Stimulated activated CD4-positive, alpha-beta T cell treated with anti-CD3 and anti-CD28 coated beads, Interleukin-4, amount 100 ng/mL, for 4 hours (primary cell): ENCODE measurements around the gene SLC27A3.
A peak's percentile ranks its signal among the peaks of the same experiment; 100 is the strongest.
"Not testable (repeated sequence)": the region's sequence is repeated elsewhere in the genome, so short reads cannot be mapped to it uniquely, and the experiment has no call there.

Experiments used
- DNase-seq, 2 experiments: peaks; one replicate each; pipeline ENCODE4 v3.0.0-alpha.2; 2020

SLC27A3 gene

DNA sequence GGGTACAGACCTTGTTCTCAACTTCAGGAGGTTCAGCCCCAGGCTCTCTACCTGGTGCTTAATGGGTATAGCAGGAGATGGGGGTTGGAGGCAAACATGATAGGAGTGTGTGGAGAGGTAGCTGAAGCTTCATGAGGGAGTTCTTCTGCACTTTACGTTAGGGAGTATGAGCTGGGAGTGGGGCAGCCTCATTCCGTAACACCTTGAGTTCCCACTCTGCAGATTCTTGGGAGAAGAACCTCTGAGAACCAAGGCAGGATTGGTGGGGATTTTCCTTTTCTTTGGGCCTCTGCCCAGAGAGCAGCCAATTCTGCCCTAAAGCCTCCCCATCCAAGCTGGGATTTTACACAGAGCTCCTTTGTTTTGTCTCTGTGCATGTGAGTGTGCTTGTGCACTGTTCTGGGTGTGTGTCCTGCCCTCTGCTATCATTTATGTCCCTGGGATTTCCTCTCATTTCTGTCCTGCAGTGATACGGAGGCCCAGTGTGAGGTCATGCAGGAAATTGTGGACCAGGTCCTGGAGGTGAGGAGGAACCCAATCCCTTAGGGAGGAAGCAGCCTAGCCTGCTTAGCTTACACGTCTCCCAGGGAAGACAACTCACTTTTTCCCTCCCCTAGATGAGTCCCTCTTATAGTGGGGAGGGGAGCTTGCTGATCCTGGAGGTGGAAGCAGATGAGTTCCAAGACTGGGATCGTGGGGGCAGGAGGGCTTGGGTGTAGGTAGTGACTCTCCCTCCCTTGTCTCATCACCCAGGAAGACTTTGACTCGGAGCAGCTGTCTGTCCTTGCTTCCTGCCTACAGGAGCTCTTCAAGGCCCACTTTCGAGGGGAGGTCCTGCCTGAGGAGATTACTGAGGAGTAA, 11.6 kb upstream of the SLC27A3 start:
- DNase-seq: no peak

DNA sequence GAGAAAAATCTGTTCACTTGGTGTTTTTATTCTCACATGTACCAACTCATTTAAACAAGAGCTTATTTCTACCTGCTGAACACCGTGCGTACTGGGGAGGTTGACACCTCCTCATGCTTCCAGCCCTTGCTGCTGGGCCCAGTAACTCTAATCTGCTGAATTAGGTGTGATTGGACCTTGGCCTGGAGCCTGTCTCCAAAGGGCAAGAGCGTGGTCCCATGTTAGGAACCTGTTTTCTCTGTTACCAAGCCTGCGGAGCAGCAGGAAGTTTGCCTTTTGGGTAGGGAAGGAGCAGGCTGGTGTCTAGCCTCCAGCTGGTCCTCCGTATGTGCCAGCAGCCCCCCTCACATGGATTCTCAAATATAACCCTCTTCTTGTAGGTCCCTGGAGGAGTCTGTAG, 10.9 kb upstream of the SLC27A3 start:
- no peak for DNase-seq

DNA sequence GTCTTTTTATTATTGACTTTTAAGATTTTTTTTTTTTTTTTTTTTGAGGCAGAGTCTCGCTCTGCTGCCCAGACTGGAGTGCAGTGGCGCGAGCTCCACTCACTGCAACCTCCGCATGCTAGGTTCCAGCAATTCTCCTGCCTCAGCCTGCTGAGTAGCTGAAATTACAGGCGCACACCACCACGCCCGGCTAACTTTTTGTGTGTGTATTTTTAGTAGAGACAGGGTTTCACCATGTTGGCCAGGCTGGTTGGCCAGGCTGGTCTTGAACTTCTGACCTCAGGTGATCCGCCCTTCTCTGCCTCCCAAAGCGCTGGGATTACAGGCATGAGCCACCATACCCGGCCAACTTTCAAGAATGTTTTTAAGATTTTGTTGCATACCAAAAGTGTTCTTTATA, 8.5 kb upstream of the SLC27A3 start:
- DNase-seq: not testable (repeated sequence)

DNA sequence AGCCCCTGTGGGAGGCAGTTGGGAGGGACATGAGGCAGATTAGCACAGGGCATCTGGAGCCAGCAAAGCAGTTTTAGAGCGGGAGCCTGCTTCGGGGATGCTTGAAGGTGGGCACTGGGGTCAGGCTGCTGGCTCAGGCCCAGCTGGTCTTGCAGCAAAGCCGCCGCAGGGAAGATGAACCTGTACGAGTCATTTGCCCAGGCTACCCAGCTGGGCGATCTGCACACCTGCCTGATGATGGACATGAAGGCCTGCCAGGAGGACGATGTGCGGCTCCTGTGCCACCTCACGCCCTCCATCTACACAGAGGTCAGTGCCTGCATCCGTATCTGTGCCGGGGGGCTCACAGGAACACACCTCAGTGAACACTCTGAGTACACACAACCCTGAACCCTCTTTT, 7.7 kb upstream of the SLC27A3 start:
- no peak for DNase-seq

DNA sequence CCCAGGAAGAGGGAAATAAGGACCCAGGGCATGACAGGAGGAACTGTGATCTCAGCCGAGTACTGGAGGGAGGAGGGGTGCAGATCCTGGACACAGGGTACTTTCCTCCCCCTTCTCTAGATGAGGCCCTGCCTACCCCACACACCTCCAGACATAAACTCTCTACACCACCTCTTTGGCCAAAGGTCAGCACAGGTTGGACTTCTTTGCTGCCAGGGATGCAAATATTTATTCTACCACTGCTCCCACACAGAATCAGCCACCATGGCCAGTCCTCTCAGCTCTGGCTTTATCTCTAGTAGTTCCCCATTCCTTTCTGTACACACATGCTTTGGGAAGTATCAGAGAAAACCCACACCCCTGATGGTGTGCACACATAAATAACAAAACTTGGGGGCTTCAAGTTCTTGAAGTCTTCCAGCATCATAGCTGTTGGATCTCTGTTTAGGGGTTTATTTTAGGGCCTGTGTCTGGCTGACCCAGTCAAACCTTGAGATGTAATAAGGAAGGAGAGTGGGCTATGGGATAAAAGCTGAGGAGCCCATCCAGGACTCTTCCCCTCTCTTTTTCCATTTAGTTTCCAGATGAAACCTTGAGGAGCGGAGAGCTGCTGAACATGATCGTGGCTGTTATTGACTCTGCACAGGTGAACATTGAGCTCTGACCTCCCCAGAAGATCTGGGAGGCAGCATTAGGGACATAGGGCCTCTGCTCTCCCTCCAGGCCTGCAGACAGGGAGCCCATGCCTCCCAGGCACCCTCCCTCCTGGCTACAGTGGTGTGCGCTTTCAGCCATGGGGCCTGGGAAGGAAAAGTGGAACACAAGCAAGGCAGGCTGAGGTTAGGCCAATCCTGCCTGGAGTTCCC, 6.7 kb upstream of the SLC27A3 start:
- no peak for DNase-seq

DNA sequence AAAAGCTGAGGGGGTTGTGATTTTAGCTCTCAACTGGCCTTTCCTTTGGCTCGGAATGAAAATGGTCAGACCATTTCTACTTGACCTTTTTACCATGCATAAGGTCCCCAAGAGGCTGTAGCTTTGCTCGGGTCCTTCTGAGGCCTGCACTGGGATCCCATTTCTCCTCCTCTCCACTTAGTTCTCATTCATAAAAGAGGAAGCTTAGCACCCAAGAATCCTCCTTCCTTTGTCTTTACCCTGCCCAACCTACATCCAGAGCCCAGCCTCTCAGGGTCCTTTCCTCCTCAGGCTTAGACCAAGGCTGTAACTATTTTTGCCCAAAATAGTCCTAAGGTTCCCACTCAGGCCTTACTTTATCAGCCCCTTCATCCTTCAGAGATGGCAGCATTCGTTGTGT, 6.0 kb upstream of the SLC27A3 start:
- no peak for DNase-seq

DNA sequence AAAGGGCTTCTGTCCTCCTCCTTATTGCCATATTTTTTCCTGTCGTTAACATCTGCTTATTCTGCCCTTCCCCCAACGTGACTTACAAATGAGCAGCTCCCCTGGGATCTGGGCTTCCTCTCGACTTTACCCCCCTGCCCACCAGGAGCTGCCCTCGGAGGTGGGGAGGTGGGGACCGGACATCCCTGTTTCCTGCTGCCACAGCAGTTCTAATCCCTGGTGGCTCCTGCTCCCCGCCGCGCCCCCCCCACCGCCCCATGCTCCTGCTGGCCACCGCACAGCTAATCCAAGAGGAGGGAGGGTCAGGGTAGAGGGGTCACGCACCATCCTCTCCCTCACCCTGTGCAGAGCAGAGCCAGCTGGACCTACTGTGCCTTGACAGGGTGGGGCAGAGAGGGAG, 4.4 kb upstream of the SLC27A3 start:
- DNase-seq: no peak

DNA sequence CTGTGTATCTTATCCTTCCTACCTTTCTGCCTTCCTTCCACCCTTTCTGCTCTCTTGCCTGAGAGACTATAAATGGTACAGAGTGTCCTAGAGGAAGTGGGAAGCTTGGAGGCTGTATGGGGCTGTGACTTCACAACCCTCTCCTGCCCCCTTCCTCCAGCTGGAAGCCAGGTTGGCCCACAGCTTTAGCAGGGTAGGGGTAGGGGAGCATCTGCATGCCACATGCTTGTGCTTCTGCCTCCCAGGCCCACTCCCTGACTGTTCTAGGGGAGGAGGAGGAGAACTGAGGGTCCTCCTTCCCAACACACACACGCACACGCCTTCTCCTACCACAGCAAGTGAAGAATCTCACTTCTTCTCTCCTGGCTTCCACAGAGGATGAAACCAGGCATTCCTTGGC, 3.9 kb upstream of the SLC27A3 start:
- no peak for DNase-seq

DNA sequence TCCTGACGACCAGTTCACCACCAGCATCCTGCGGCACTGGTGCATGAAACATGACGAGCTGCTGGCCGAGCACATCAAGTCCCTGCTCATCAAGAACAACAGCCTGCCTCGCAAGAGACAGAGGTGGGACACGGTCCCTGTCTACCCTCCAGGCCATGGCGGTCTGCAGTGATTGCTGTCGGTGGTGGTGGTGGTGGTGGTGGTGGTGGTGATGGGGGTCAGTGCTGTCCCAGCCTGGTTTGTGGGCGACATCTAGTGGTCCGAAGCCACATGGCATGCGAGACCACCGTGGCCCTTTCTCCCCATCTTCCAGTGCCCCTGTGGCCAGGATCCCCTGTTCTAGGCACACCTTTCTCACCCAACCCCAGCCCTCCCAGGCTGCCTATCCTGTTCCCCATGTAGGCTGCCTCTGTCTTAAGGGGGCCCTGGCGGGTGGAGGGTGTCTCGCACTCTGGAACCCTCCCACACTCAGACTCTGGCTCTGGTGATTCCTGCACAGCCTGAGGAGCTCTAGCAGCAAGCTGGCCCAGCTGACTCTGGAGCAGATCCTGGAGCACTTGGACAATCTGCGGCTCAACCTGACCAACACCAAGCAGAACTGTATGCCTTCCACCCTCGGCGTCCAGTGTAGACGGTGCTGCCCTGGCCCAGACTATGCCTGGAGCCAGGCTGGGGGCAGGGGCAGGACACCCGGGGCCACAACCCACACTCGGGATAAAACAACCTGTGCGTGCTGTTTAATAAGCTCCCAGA, 3.2 kb upstream of the SLC27A3 start:
- no peak for DNase-seq

DNA sequence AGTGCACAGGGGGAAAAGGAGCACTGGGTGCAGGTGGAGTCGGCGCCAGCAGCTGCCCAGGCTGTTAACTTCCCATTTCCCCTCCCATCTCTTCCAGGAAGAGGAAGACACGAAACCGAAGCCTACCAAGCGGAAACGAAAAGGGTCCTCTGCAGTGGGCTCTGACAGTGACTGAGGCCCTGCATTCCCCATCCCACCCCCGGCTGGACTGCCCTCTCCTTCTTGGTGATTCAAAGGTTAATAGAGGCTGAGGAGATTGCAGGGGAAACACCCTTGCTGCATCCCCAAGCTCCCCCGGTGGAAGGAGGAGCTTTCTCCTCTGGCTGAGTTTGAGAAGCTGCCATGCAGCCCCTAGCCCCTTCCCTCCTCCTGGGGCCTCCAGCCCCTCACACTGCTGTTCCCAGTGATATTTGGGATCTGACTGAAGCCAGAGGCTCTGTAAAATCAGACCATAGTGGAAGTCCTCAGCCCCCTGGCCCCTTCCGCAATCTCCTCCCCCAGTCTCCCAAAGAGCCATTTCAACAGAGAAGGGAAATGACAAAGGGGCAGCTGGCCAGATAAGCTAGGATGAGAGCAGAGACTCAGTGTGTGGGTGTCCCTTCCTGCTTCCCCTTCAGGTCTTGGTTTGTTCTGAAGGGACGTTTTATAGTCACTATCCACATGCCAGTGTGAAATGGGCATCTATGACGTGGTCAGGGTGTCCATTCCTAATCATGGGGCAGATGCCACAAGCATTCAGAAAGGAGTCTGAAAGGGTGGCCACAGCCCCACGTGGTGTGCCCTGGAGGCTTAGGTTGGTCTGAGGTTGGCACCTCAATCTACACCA, 1.9 kb upstream of the SLC27A3 start:
- no peak for DNase-seq

DNA sequence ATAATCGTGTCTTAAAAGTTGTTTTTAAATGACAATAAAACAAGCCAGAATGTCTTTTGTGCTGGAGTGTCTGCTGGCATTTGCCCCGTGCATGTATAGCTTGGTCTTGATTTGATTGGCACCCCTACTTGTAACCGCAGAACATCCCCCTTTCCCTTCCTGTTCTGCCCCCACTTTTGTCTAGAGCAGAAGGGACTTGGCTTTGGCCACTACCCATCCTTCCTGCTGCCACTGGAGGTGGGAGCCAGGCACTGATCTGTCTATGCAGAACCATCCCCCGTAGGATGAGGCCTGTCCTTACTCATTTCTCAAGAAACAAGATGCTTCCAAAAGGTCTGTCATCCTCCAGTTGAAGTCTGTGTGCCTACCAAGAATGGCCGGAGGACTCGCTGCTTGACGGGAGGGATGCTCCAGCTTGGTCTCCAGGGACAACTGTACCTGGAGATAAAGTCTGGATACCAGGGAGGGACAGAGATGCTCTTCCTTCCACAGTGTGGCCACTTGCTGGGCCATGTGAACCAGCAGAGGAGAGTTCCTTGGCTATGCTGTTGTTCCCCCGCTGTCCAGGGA, 1.1 kb upstream of the SLC27A3 start:
- no peak for DNase-seq

DNA sequence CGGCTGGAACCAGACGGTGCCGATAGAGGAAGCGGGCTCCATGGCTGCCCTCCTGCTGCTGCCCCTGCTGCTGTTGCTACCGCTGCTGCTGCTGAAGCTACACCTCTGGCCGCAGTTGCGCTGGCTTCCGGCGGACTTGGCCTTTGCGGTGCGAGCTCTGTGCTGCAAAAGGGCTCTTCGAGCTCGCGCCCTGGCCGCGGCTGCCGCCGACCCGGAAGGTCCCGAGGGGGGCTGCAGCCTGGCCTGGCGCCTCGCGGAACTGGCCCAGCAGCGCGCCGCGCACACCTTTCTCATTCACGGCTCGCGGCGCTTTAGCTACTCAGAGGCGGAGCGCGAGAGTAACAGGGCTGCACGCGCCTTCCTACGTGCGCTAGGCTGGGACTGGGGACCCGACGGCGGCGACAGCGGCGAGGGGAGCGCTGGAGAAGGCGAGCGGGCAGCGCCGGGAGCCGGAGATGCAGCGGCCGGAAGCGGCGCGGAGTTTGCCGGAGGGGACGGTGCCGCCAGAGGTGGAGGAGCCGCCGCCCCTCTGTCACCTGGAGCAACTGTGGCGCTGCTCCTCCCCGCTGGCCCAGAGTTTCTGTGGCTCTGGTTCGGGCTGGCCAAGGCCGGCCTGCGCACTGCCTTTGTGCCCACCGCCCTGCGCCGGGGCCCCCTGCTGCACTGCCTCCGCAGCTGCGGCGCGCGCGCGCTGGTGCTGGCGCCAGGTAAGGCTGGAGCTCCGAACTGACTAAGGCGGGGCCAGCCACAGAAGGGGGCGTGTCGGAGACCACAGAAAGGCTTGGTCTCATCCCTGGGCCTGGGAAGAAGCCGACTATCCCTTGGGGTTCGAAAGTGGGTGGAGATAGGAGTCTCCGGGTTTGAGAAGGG, 486 bp downstream of the SLC27A3 start:
- peak; percentile 60 to 61 for DNase-seq

DNA sequence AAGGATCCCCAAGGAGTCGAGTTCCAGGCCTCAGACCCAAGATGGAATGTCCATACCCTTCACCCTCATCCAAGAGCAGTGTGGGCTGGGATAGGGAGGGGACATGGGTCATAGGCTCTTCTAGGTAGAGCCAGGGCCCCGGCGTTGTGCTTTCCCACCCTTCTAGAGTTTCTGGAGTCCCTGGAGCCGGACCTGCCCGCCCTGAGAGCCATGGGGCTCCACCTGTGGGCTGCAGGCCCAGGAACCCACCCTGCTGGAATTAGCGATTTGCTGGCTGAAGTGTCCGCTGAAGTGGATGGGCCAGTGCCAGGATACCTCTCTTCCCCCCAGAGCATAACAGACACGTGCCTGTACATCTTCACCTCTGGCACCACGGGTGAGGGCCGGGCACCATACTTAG, 1.1 kb downstream of the SLC27A3 start:
- no peak for DNase-seq

DNA sequence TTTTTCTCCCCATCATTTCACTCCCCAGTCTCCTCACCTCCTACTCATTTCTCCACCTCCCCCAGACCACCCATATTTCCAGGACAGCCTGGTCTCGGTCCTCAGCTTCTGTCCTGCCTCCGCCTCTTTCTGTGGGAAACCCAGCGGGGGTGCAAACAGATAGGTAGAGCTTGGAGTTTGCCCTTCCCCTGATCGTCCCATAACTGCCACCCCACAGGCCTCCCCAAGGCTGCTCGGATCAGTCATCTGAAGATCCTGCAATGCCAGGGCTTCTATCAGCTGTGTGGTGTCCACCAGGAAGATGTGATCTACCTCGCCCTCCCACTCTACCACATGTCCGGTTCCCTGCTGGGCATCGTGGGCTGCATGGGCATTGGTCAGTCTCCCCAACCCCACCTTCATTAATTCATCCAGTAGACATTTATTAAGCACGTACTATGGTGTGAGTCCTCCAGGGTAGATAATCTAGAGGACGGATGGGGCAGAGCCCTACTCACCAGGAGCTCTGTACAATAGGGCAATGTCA, 1.7 kb downstream of the SLC27A3 start:
- DNase-seq: no peak

DNA sequence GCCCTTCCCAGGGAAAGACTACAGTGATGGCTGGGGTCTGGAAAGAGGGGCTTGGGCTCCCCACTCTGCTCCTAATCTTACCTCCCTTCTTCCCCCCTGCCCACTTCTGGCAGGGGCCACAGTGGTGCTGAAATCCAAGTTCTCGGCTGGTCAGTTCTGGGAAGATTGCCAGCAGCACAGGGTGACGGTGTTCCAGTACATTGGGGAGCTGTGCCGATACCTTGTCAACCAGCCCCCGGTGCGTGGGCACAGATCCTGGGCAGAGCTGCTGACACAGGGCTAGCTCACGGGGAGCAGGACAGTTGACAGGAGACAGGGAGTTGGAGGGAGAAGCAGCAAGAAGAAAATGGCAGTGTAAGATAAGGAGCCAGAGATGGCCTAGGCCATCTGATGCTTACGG, 2.4 kb downstream of the SLC27A3 start:
- DNase-seq: no peak

DNA sequence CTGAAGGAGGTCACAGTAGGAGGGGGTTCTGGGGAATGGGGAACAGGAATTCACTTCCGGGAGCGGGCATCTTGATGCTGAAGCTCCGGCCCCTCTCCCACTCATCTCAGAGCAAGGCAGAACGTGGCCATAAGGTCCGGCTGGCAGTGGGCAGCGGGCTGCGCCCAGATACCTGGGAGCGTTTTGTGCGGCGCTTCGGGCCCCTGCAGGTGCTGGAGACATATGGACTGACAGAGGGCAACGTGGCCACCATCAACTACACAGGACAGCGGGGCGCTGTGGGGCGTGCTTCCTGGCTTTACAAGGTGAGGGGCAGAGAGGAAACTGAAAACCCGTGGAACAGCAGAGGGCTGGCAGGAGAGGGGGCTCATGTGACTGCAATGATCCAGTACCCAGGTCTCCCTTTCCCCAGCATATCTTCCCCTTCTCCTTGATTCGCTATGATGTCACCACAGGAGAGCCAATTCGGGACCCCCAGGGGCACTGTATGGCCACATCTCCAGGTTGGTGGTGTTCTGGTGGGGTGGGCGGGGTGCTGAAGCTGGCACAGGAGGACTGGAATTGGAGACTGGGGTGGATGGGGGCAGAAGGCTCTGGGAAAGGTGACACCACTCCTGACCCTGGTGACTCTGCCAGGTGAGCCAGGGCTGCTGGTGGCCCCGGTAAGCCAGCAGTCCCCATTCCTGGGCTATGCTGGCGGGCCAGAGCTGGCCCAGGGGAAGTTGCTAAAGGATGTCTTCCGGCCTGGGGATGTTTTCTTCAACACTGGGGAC, 3.0 kb downstream of the SLC27A3 start:
- DNase-seq: no peak

DNA sequence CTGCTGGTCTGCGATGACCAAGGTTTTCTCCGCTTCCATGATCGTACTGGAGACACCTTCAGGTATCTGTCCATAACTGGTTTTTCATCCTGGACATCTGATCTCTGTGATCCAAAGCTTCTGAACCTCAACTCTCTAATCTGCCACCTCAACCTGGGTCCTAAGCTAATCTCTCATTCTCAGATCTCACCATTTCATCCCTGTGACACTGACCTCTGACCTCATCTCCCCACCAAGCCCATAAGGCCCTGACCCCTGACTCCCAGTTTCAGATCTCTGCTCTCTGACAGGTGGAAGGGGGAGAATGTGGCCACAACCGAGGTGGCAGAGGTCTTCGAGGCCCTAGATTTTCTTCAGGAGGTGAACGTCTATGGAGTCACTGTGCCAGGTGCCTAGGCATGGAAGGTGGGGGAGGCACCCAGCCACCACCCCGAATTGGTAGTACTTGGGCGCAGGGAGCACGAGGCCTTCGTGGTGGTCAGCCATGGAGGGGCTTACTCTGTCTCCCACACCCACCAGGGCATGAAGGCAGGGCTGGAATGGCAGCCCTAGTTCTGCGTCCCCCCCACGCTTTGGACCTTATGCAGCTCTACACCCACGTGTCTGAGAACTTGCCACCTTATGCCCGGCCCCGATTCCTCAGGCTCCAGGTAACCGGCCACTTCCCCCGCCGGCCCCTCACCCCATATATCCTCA, 3.8 kb downstream of the SLC27A3 start:
- no peak for DNase-seq

DNA sequence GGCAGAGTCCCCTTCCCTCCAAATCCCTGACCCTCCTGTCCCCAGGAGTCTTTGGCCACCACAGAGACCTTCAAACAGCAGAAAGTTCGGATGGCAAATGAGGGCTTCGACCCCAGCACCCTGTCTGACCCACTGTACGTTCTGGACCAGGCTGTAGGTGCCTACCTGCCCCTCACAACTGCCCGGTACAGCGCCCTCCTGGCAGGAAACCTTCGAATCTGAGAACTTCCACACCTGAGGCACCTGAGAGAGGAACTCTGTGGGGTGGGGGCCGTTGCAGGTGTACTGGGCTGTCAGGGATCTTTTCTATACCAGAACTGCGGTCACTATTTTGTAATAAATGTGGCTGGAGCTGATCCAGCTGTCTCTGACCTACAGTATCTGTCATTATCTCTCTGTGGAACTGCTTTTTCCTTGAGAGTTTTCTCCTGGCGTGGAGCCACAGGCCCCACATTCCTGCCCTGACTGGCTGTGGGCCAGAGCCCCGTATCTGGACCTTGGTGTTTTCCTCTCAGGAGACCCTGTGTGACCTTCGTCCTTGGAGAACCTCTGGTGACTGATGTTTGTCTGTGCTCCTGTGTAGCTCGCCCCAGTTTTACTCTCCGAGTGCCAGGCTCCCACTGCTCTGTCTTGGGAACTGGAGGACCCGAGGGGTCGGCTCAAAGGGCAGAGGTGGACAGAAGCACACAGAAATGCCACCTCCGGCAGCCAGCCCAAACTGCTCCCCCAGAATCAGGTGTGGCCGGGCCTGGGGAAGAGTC, 4.8 kb downstream of the SLC27A3 start:
- DNase-seq: no peak

DNA sequence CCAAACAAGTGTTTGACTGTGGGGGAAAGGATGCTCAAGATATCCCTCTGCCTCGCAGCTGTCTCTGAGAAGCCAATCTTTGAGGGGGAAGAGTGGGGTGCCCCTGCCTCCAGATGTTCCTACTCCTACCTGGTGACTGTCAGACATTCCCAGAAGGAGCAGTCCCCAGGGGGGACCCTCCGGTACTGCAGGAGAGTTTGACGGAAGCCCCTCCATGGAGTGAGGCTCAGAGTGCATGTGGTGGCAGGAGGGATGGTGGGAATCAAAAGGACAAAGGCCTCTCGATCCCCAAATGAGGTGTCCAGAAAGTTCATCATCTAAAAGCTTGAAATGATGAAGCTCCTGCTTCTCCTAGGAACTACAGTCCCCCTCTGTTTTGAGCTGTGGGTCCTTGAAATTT, 5.3 kb downstream of the SLC27A3 start:
- no peak for DNase-seq
